Measurements from ENCODE around the gene CDH13. TPM values are rescaled to one million over a fixed set of nuclear protein-coding genes. Genes with fewer than 3 reads are reported as not detected.

Gene CDH13
- total RNA-seq, 1 experiment from 2014 or later: 34.5 TPM

GRCh38 chr16:83197450-83197849 lies 570.7 kb downstream of the CDH13 start:
- Histone ChIP-seq H3K9me3 (replicated peaks) (no peaks in the 10 kb centered on the region), H3K36me3 (no peaks in the 10 kb centered on the region), H3K27ac (no peak overlapping the region), H3K27me3 (no peaks in the 10 kb centered on the region), H3K4me3 (no peak overlapping the region), H3K4me1 (no peaks in the 10 kb centered on the region)
- no peak for DNase-seq

GRCh38 chr16:83198977-83199376 lies 572.2 kb downstream of the CDH13 start:
- no peak for DNase-seq
- H3K4me1 ChIP-seq: no peaks in the 10 kb centered on the region
- H3K27me3 ChIP-seq: no peaks in the 10 kb centered on the region
- H3K4me3 ChIP-seq: no peak overlapping the region
- H3K9me3 ChIP-seq (replicated peaks): no peaks in the 10 kb centered on the region
- no peaks in the 10 kb centered on the region for H3K36me3 ChIP-seq
- H3K27ac ChIP-seq: no peak overlapping the region

DNA sequence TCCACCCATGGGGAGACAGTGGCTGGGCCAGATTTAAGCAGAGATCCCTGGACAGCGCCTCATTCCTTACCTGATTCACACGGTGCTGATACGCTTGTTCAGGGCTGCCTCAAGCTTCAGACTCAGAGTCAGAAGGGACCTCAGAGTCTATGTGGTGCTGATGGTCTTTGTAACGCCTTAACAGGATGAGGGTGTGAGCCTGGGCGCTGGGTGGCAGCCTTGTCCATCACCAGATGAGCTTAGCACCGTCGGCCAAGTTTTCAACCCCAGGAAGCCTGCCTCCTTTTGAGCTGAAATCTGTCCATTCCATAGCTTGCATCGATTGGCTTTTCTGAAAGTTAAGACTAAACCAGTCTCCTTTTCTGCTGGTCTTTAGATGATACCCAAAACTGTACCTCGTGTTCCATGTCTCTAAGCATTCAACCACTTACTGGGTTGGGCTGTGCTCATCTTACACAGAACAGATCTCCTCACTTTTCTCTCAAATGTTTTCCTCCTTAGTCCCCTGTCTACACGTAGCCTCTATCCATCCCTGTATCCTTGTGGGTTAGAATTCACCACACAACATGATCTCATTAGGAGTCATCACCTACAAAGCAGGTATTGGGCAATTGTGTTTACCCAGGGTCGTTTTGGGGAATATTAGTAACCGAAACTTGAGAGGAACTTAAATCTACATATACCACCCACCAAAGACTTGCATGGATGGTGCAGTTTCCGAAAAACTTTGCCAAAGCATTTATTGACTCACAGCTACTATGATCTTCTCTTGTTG lies 573.4 kb downstream of the CDH13 start:
- Histone ChIP-seq H3K27me3 (no peaks in the 10 kb centered on the region), H3K27ac (no peak overlapping the region)
- DNase-seq: no peak

GRCh38 chr16:83201748-83202147 lies 575.0 kb downstream of the CDH13 start:
- Histone ChIP-seq H3K27me3 (no peaks in the 10 kb centered on the region), H3K4me3 (no peak overlapping the region), H3K4me1 (no peaks in the 10 kb centered on the region), H3K27ac (no peak overlapping the region), H3K36me3 (no peaks in the 10 kb centered on the region), H3K9me3 (replicated peaks) (no peaks in the 10 kb centered on the region)
- no peak for DNase-seq

More for the DNA sequence above, 573.4 kb downstream of the CDH13 start:
- Histone ChIP-seq H3K4me3 (no peak overlapping the region), H3K4me1 (no peaks in the 10 kb centered on the region), H3K9me3 (replicated peaks) (no peaks in the 10 kb centered on the region), H3K36me3 (no peaks in the 10 kb centered on the region)

- DNase-seq: no peak
- Histone ChIP-seq H3K27me3 (no peaks in the 10 kb centered on the region), H3K4me1 (no peaks in the 10 kb centered on the region), H3K36me3 (no peaks in the 10 kb centered on the region), H3K9me3 (replicated peaks) (no peaks in the 10 kb centered on the region), H3K27ac (no peak overlapping the region), H3K4me3 (no peak overlapping the region)
Measured at GRCh38 chr16:83205896-83206295, 579.1 kb downstream of the CDH13 start.

- H3K27ac ChIP-seq: no peak overlapping the region
- no peaks in the 10 kb centered on the region for H3K36me3 ChIP-seq
- no peak for DNase-seq
- H3K9me3 ChIP-seq (replicated peaks): no peaks in the 10 kb centered on the region
- H3K27me3 ChIP-seq: no peaks in the 10 kb centered on the region
- peaks cover 3% of the 10 kb centered on the region; the same call in 1 of the 2 replicates for H3K4me1 ChIP-seq
- no peak overlapping the region for H3K4me3 ChIP-seq
Measured at GRCh38 chr16:83206426-83206825, 579.7 kb downstream of the CDH13 start.

- Histone ChIP-seq H3K9me3 (replicated peaks) (no peaks in the 10 kb centered on the region), H3K27me3 (no peaks in the 10 kb centered on the region), H3K27ac (peak overlapping the region; percentile 32; the same call in 1 of the 2 replicates), H3K4me3 (no peak overlapping the region), H3K36me3 (no peaks in the 10 kb centered on the region), H3K4me1 (peaks cover 9% of the 10 kb centered on the region; the same call in 1 of the 2 replicates)
- peak; percentile 64 to 76 for DNase-seq
Measured at GRCh38 chr16:83211711-83212110, 584.9 kb downstream of the CDH13 start.

DNA sequence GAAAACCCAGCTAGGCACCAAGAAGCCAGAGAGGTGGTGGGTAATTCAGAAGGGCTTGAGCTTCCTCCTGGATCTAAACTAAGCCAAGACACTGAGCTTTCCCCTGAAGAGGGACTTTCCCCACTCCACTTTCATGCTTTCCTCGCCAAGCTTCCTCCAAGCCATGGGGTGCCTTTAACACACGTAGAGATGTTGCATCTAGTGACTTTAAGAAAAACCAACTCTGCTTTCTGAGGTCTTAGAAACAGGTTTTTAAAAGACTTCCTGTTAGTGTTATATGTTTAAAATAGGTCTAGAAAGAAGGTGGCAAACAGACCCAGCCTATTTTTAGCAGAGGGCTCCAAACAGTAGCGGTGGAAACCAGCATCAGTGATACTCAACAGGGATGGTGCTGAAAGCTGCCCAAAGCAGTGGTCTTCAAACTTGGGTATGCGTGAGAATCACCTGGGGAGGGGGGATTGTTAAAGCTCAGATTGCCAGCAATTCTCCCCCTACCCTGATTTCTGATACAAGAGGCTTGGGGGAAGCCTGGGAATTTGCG lies 585.6 kb downstream of the CDH13 start:
- Histone ChIP-seq H3K9me3 (replicated peaks) (no peaks in the 10 kb centered on the region), H3K4me3 (no peak overlapping the region), H3K36me3 (no peaks in the 10 kb centered on the region), H3K4me1 (peaks cover 9% of the 10 kb centered on the region; the same call in 1 of the 2 replicates), H3K27me3 (no peaks in the 10 kb centered on the region), H3K27ac (peak overlapping the region; percentile 32; the same call in 1 of the 2 replicates)
- no peak for DNase-seq

GRCh38 chr16:83214671-83215070 lies 587.9 kb downstream of the CDH13 start:
- no peaks in the 10 kb centered on the region for H3K36me3 ChIP-seq

GRCh38 chr16:83215406-83216001 lies 588.7 kb downstream of the CDH13 start:
- H3K4me3 ChIP-seq: no peak overlapping the region
- H3K9me3 ChIP-seq (replicated peaks): no peaks in the 10 kb centered on the region
- peak; percentile 50 to 76 for DNase-seq
- H3K27ac ChIP-seq: no peak overlapping the region
- no peaks in the 10 kb centered on the region for H3K36me3 ChIP-seq
- H3K4me1 ChIP-seq: peaks cover 9% of the 10 kb centered on the region; the same call in 1 of the 2 replicates
- H3K27me3 ChIP-seq: no peaks in the 10 kb centered on the region

More at GRCh38 chr16:83214671-83215070, 587.9 kb downstream of the CDH13 start:
- Histone ChIP-seq H3K4me3 (no peak overlapping the region), H3K27me3 (no peaks in the 10 kb centered on the region), H3K27ac (no peak overlapping the region), H3K4me1 (peaks cover 9% of the 10 kb centered on the region; the same call in 1 of the 2 replicates), H3K9me3 (replicated peaks) (no peaks in the 10 kb centered on the region)
- DNase-seq: no peak

- Histone ChIP-seq H3K4me1 (no peaks in the 10 kb centered on the region), H3K36me3 (no peaks in the 10 kb centered on the region), H3K27ac (no peak overlapping the region), H3K4me3 (no peak overlapping the region), H3K27me3 (no peaks in the 10 kb centered on the region), H3K9me3 (replicated peaks) (no peaks in the 10 kb centered on the region)
- DNase-seq: no peak
Measured at GRCh38 chr16:83219285-83219684, 592.5 kb downstream of the CDH13 start.

- Histone ChIP-seq H3K27ac (no peak overlapping the region), H3K4me1 (no peaks in the 10 kb centered on the region), H3K36me3 (no peaks in the 10 kb centered on the region), H3K27me3 (no peaks in the 10 kb centered on the region), H3K4me3 (no peak overlapping the region), H3K9me3 (replicated peaks) (no peaks in the 10 kb centered on the region)
- no peak for DNase-seq
Measured at GRCh38 chr16:83220066-83220465, 593.3 kb downstream of the CDH13 start.

- H3K27ac ChIP-seq: no peak overlapping the region
- H3K27me3 ChIP-seq: no peaks in the 10 kb centered on the region
- H3K9me3 ChIP-seq (replicated peaks): no peaks in the 10 kb centered on the region
- H3K4me1 ChIP-seq: no peaks in the 10 kb centered on the region
- H3K4me3 ChIP-seq: no peak overlapping the region
- H3K36me3 ChIP-seq: no peaks in the 10 kb centered on the region
- no peak for DNase-seq
Measured at GRCh38 chr16:83224642-83225041, 597.9 kb downstream of the CDH13 start.

GRCh38 chr16:83227336-83227735 lies 600.6 kb downstream of the CDH13 start:
- Histone ChIP-seq H3K36me3 (no peaks in the 10 kb centered on the region), H3K9me3 (replicated peaks) (no peaks in the 10 kb centered on the region), H3K27ac (no peak overlapping the region), H3K27me3 (no peaks in the 10 kb centered on the region), H3K4me3 (no peak overlapping the region), H3K4me1 (no peaks in the 10 kb centered on the region)
- no peak for DNase-seq

DNA sequence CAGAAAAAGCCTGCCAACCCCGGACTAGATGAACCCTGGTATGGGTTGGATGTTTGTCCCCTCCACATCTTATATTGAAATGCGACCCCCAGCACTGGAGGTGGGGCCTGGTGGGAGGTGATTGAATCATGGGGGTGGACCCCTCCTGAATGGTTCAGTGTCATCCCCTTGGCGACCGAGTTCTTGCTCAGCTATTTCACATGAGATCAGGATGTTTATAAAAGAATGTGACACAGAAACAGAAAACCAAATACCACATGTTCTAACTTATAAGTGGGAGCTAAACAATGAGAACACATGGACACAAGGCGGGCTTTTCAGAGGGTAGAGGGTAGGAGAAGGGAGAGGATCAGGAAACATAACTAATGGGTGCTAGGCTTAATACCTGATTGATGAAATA lies 605.0 kb downstream of the CDH13 start:
- Histone ChIP-seq H3K27me3 (no peaks in the 10 kb centered on the region), H3K27ac (no peak overlapping the region), H3K4me3 (no peak overlapping the region), H3K36me3 (no peaks in the 10 kb centered on the region), H3K4me1 (no peaks in the 10 kb centered on the region), H3K9me3 (replicated peaks) (no peaks in the 10 kb centered on the region)
- DNase-seq: no peak

All from SJCRH30 (cell line).